ENCODE data around the gene CTDSP2.

GRCh38 chr12:57807285-57807684 lies 39.2 kb downstream of the CTDSP2 start:
- TF ChIP-seq POLR2AphosphoS5 (IDR thresholded peaks at IDR 0.05; ENCODE audit: low read length) (no peak), CHD2 (IDR thresholded peaks at IDR 0.05; ENCODE audit: borderline replicate concordance, low read depth, low read length) (no peak), POLR2A (IDR thresholded peaks at IDR 0.05; ENCODE audit: low read depth, low read length) (no peak), ZZZ3 (IDR thresholded peaks at IDR 0.05; ENCODE audit: control insufficient read depth, insufficient read length, low read depth) (no peak), NBN (IDR thresholded peaks at IDR 0.05) (no peak), EZH2 (IDR thresholded peaks at IDR 0.05; ENCODE audit: borderline replicate concordance, control insufficient read depth, low read depth, low read length) (no peak), ZNF274 (IDR thresholded peaks at IDR 0.05; ENCODE audit: insufficient read depth, insufficient read length) (no peak), YY1 (IDR thresholded peaks at IDR 0.05; ENCODE audit: low read depth, low read length) (no peak), RAD21 (IDR thresholded peaks at IDR 0.05; ENCODE audit: insufficient read depth, low read depth, low read length) (no peak), ZNF207 (IDR thresholded peaks at IDR 0.05; ENCODE audit: borderline replicate concordance) (no peak), CREB1 (IDR thresholded peaks at IDR 0.05; ENCODE audit: low read depth) (no peak)
